HEK293 (cell line): Measurements from ENCODE around the gene HEMK1.

Experiments
- CTCF ChIA-PET: fragments of 350-600 bp; formaldehyde crosslinking; extraction: SDS; loops from one replicate; lab custom pipeline; 2021; ENCODE audit warnings: antibody characterized with exemption; lab: Yijun Ruan, JAX
- POLR2A ChIA-PET: fragments of 300-600 bp; formaldehyde crosslinking; extraction: SDS; loops from one replicate; lab custom pipeline; 2020; ENCODE audit warnings: antibody characterized with exemption, inconsistent platforms; lab: Yijun Ruan, JAX
- H3K27ac ChIP-seq: fragments of 200-500 bp; sonication (Bioruptor generic); 2 replicates; pipeline ENCODE4 v1.5.1; 2014; ENCODE audit warnings: low read depth, low read length, control low read depth, inconsistent platforms; ENCODE audit errors: extremely low read depth
- H3K36me3 ChIP-seq, 2 experiments: fragments of 200-500 bp in 1 of 2; sonication (Bioruptor generic) in 1 of 2; 1 replicate in 1 of 2; 2 replicates in 1 of 2; pipeline ENCODE4 v1.5.1; 2014 to 2017; ENCODE audit warnings: inconsistent platforms in 2 of 2, low read length in 2 of 2; ENCODE audit not compliant: control insufficient read depth in 2 of 2, insufficient read depth in 1 of 2
- H3K4me1 ChIP-seq: fragments of 200-500 bp; sonication (Bioruptor generic); 2 replicates; pipeline ENCODE4 v1.5.1; 2014; ENCODE audit warnings: mild to moderate bottlenecking, low read length, inconsistent platforms; ENCODE audit not compliant: control insufficient read depth, insufficient read depth
- H3K4me3 ChIP-seq: 2 replicates; pipeline ENCODE4 v1.5.1; 2011; ENCODE audit warnings: low read depth, mild to moderate bottlenecking, control low read depth, low read length, moderate library complexity
- H3K9me3 ChIP-seq: fragments of 200-500 bp; sonication (Bioruptor generic); 2 replicates; pipeline ENCODE4 v1.5.1; 2014; ENCODE audit warnings: low read depth, low read length, inconsistent platforms; ENCODE audit not compliant: control insufficient read depth, insufficient read depth
- KLF7 ChIP-seq: fragments of 450-650 bp; formaldehyde crosslinking; IDR thresholded peaks from 2 replicates; pipeline ENCODE4 v1.5.1; 2016; ENCODE audit warnings: missing biosample characterization, missing genetic modification characterization, borderline replicate concordance
- PATZ1 ChIP-seq: fragments of 450-650 bp; formaldehyde crosslinking; IDR thresholded peaks from 2 replicates; pipeline ENCODE4 v1.5.1; 2016; ENCODE audit warnings: missing biosample characterization, missing genetic modification characterization
- ZNF140 ChIP-seq: fragments of 450-650 bp; formaldehyde crosslinking; IDR thresholded peaks from 2 replicates; pipeline ENCODE4 v1.5.1; 2016; ENCODE audit warnings: missing biosample characterization, missing genetic modification characterization
- ZNF223 ChIP-seq: fragments of 450-650 bp; formaldehyde crosslinking; IDR thresholded peaks from 2 replicates; pipeline ENCODE4 v1.5.1; 2016; ENCODE audit warnings: missing biosample characterization, missing genetic modification characterization
- ZNF280C ChIP-seq: fragments of 450-650 bp; formaldehyde crosslinking; IDR thresholded peaks from 2 replicates; pipeline ENCODE4 v1.5.1; 2016; ENCODE audit warnings: missing biosample characterization, missing genetic modification characterization
- ZNF391 ChIP-seq: fragments of 450-650 bp; formaldehyde crosslinking; IDR thresholded peaks from 2 replicates; pipeline ENCODE4 v1.5.1; 2016; ENCODE audit warnings: low read depth, missing biosample characterization, missing genetic modification characterization, borderline replicate concordance
- ZNF398 ChIP-seq: fragments of 450-650 bp; formaldehyde crosslinking; IDR thresholded peaks from 2 replicates; pipeline ENCODE4 v1.5.1; 2017; ENCODE audit warnings: missing biosample characterization, missing genetic modification characterization
- ZNF560 ChIP-seq: fragments of 450-650 bp; formaldehyde crosslinking; IDR thresholded peaks from 2 replicates; pipeline ENCODE4 v1.5.1; 2017; ENCODE audit warnings: missing biosample characterization, missing genetic modification characterization, borderline replicate concordance
- ZNF664 ChIP-seq: fragments of 450-650 bp; formaldehyde crosslinking; IDR thresholded peaks from 2 replicates; pipeline ENCODE4 v1.5.1; 2016; ENCODE audit warnings: missing biosample characterization, missing genetic modification characterization
- ZNF768 ChIP-seq: fragments of 450-650 bp; formaldehyde crosslinking; IDR thresholded peaks from 2 replicates; pipeline ENCODE4 v1.5.1; 2018; ENCODE audit warnings: missing biosample characterization, mild to moderate bottlenecking, missing genetic modification characterization

HEMK1 gene

DNA sequence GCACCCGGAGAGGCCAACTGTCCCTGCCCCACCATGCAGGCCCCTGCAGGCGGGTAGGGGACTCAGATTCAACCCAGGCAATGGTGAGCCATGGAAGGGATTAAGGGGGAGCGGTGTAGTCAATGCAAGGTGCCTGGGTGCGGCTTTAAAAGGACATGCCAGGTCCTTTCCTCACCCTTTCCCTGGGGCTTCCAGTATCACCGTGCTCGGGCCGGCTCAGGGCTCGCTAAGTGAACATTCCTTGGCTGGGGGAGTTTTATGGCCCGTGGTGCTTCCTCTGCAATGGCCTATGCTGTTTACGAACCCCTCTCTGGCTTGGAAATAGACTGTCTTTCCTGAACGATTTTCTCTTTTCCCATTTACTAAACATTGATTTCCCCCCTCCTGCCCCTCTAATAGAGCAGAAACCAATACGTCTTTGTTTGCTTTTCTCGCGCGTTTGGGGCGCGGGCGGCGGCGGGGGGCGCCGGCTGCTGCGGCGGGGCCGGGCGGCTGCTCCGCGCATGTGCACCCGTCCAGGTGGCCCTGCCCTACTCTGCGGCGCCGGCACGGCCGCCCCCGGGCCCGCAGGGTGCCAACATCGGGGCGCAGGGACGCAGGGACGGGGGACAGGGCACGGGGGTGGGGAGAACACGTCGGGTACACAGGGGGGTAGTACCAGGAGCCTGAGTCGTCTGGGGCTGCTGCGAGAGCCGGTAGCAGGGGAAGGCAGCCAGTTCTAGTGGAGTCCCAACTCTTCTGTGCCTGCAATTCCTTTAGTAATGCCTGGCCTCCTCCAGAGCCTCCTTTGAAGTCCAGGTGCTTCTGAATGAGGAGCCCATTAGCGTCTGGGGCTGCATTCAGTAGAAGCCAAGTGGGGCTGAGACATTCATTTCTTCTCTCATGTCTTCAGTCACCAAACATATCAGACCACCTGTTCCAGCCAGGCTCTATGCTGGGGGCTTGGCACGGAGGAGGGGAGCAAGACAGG is 39.0 kb upstream of the HEMK1 start:
- Histone ChIP-seq H3K27ac (no peak overlapping the region), H3K4me1 (no peaks in the 10 kb centered on the region), H3K36me3 (no peaks in the 10 kb centered on the region), H3K9me3 (no peaks in the 10 kb centered on the region), H3K4me3 (no peak overlapping the region)
- TF ChIP-seq ZNF398 (tag by site-specific recombination) (no peak), PATZ1 (tag by site-specific recombination) (no peak), ZNF280C (no peak), ZNF560 (tag by site-specific recombination) (no peak)
- CTCF ChIA-PET = no interaction called here
- POLR2A ChIA-PET = no interaction called here

DNA sequence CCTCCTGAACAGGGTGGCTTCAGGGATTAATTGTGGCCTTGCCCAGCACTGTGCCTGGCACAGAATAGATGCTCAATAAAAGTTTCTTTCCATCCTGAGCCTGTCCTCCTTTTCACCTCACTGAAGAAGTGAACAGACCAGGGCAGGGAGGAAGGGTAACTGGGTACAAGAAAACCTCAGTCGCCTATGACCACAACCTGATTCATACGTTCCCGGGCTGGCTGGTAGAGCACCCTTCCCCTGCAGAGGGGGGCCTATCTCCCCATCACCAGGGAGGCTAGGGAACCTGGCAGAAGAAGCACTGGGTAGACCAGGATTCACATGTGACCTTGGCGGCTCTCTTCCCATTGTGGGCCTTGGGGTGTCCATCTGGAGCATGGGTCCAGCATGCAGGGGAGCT is 38.1 kb upstream of the HEMK1 start:
- H3K27ac ChIP-seq = no peak overlapping the region
- ChIA-PET CTCF (interaction anchor here (1.8 kb wide), 1 partner anchor 11 kb away, joined by 8 read pairs; no protein-coding TSS in a partner anchor), POLR2A (no interaction called here)
- TF ChIP-seq ZNF223 (tag by site-specific recombination) (no peak), ZNF664 (tag by site-specific recombination) (peak; percentile 81)
- no peaks in the 10 kb centered on the region for H3K9me3 ChIP-seq
- H3K4me3 ChIP-seq = no peak overlapping the region
- H3K4me1 ChIP-seq = no peaks in the 10 kb centered on the region
- H3K36me3 ChIP-seq = no peaks in the 10 kb centered on the region

DNA sequence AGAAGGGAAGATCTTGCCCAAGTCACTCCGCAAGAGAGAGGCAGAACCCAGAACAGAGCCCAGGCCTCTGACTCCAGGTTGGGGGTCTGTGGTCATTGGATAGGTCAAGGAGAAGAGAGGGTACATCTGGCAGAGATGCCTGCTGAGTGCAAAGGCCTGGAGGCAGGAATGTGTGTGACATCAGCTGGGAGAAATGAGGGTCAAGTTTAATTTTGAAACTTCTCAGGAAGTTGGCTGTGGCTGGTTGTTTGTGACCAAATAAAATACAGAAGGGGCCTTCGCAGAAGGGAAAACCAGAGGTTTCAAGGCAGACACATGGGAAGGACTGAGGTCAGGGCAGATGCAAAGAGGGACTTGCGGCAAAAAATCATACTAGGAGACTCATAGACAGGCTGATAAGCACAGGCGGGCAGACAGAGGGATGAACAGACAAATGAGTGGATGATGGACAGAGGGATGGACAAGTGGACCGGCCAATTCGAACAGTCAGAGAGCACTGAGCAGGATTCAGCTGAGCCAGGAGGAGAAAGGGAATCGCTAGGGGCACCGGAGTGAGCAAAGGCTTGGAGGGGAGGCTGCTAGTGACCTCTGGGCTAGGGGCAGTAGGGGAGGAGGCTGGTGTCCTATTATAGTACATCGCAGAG is 37.1 kb upstream of the HEMK1 start:
- no peak for TF ChIP-seq ZNF391 (tag by site-specific recombination)
- no peak for TF ChIP-seq ZNF140 (tag by site-specific recombination)
- TF ChIP-seq KLF7 = no peak
- TF ChIP-seq ZNF768 (tag by site-specific recombination) = no peak
- ChIA-PET POLR2A (no interaction called here), CTCF (interaction anchor here (1.8 kb wide), 1 partner anchor 10 kb away, joined by 8 read pairs; no protein-coding TSS in a partner anchor)
- Histone ChIP-seq H3K9me3 (no peaks in the 10 kb centered on the region), H3K4me3 (no peak overlapping the region), H3K36me3 (no peaks in the 10 kb centered on the region), H3K4me1 (no peaks in the 10 kb centered on the region), H3K27ac (no peak overlapping the region)
